GM12878 (cell line): Measurements from ENCODE around the gene ATF6. TPM values are rescaled to one million over a fixed set of nuclear protein-coding genes. Genes with fewer than 3 reads are reported as not detected.

ENCODE experiments used
- BCLAF1 ChIP-seq: fragments of 450-650 bp; IDR thresholded peaks from 2 replicates; pipeline ENCODE4 v1.6.1; 2017; ENCODE audit warnings: antibody characterized with exemption, mild to moderate bottlenecking, moderate library complexity
- FOS ChIP-seq: IDR thresholded peaks from 3 replicates; pipeline ENCODE4 v1.6.1; 2011; ENCODE audit warnings: borderline replicate concordance; ENCODE audit not compliant: insufficient read length; ENCODE audit errors: extremely low read depth
- NFYB ChIP-seq: IDR thresholded peaks from 2 replicates; pipeline ENCODE4 v1.6.1; 2011; ENCODE audit warnings: low read depth, mild to moderate bottlenecking, low read length, improper control_type of control experiment, moderate library complexity; ENCODE audit not compliant: insufficient read depth
- SIN3A ChIP-seq: IDR thresholded peaks from 2 replicates; pipeline ENCODE4 v1.6.1; 2012; ENCODE audit warnings: low read depth, low read length, improper control_type of control experiment
- ZNF592 ChIP-seq: fragments of 450-650 bp; IDR thresholded peaks from 2 replicates; pipeline ENCODE4 v1.6.1; 2017; ENCODE audit warnings: mild to moderate bottlenecking, moderate library complexity
- polyA plus RNA-seq, 11 experiments: library from polyadenylated mRNA; depleted of rRNA in 4 of 11; unstranded in 6 of 11; stranded (reverse) in 5 of 11; fragments of >200 nt; fragmentation: Nextera tagmentation in 4 of 11; fragmentation: Illumina TruSeq in 1 of 11; extraction: Ambion mirVana in 4 of 11; extraction: Trizol in 1 of 11; gene quantifications; 1 replicate in 1 of 11; 2 replicates in 10 of 11; pipeline versions ENCODE4 v1.2.1 to v1.2.3, GENCODE V29; 2011 to 2016; ENCODE audit warnings: inconsistent platforms in 2 of 11, missing spikeins in 2 of 11, low read depth in 1 of 11
- total RNA-seq, 4 experiments: library from RNA; depleted of rRNA in 3 of 4; stranded (reverse); fragments of >200 nt in 3 of 4; fragmentation: Illumina TruSeq in 1 of 4; extraction: Trizol in 1 of 4; gene quantifications; 2 replicates each; pipeline versions ENCODE4 v1.2.1 to v1.2.3, GENCODE V29; 2013 to 2021

Gene ATF6
- total and polyA plus RNA-seq, 10 of the 15 experiments (the other 5 are each of a cell fraction or from before 2014, with no cell fraction given), result 7.8 to 24.3 (median 14.7) TPM

- TF ChIP-seq ZNF592, result no peak
- TF ChIP-seq NFYB, result no peak
- no peak for TF ChIP-seq FOS
- TF ChIP-seq SIN3A, result no peak
- TF ChIP-seq BCLAF1, result no peak
These were observed 100.1 kb downstream of the ATF6 start (continued) for GRCh38 chr1:161866241-161866640.
